HCEC 1CT (cell line): Measurements from ENCODE around the gene ECE2.
A peak's percentile ranks its signal among the peaks of the same experiment; 100 is the strongest.

Experiments
- DNase-seq: peaks from one replicate; pipeline ENCODE4 v3.0.0-alpha.2; 2017

Gene ECE2

GRCh38 chr3:184275961-184276910 lies at the start of gene ECE2:
ECE2 (plus strand) TSS chr3:184276022; CDS start chr3:184276154, 132 bp downstream.
- no peak for DNase-seq

GRCh38 chr3:184227481-184227935 lies 48.3 kb upstream of the ECE2 start:
- DNase-seq: peak; percentile 18

GRCh38 chr3:184228376-184229137 lies 47.3 kb upstream of the ECE2 start:
- no peak for DNase-seq

- no peak for DNase-seq
Observed at GRCh38 chr3:184229394-184230080, 46.3 kb upstream of the ECE2 start, which contains the start of gene VWA5B2. VWA5B2 (plus strand) TSS chr3:184229585; CDS start chr3:184230529, 944 bp downstream.

- no peak for DNase-seq
Observed at GRCh38 chr3:184230081-184230602, 45.7 kb upstream of the ECE2 start.

GRCh38 chr3:184230603-184231528 lies 45.0 kb upstream of the ECE2 start:
- no peak for DNase-seq

- no peak for DNase-seq
Observed at GRCh38 chr3:184231671-184232070, 44.2 kb upstream of the ECE2 start.

GRCh38 chr3:184233127-184233843 lies 42.5 kb upstream of the ECE2 start:
- DNase-seq: no peak

- DNase-seq: peak; percentile 76
Observed at GRCh38 chr3:184234224-184234623, 41.6 kb upstream of the ECE2 start.

GRCh38 chr3:184234671-184235380 lies 41.0 kb upstream of the ECE2 start:
- no peak for DNase-seq

GRCh38 chr3:184235381-184236032 lies 40.3 kb upstream of the ECE2 start:
- no peak for DNase-seq

GRCh38 chr3:184236033-184236410 lies 39.8 kb upstream of the ECE2 start:
- no peak for DNase-seq

GRCh38 chr3:184236636-184237035 lies 39.2 kb upstream of the ECE2 start:
- no peak for DNase-seq

- no peak for DNase-seq
Observed at GRCh38 chr3:184237211-184237610, 38.6 kb upstream of the ECE2 start.

GRCh38 chr3:184237807-184238206 lies 38.0 kb upstream of the ECE2 start:
- DNase-seq: no peak

- DNase-seq: no peak
Observed at GRCh38 chr3:184238246-184238818, 37.5 kb upstream of the ECE2 start.

- DNase-seq: no peak
Observed at GRCh38 chr3:184239221-184239620, 36.6 kb upstream of the ECE2 start.

- no peak for DNase-seq
Observed at GRCh38 chr3:184239708-184240107, 36.1 kb upstream of the ECE2 start.
